PC-9 (cell line): Measurements from ENCODE around the gene METTL26.

ENCODE experiments used
- EZH2 ChIP-seq: fragments of 200-600 bp; sonication (generic); IDR thresholded peaks from 2 replicates; pipeline ENCODE4 v1.8.0; 2017; ENCODE audit warnings: antibody characterized with exemption, low read depth
- TF ChIP-seq, protein P1 (sequence below): fragments of 200-600 bp; sonication (generic); conservative IDR thresholded peaks from 2 replicates; pipeline ENCODE4 v1.6.1; 2017; ENCODE audit warnings: mixed run types, antibody characterized with exemption, mild to moderate bottlenecking, moderate library complexity

GRCh38 chr16:647173-647902 lies 11.2 kb upstream of the METTL26 start:
- TF ChIP-seq, protein P1, sequence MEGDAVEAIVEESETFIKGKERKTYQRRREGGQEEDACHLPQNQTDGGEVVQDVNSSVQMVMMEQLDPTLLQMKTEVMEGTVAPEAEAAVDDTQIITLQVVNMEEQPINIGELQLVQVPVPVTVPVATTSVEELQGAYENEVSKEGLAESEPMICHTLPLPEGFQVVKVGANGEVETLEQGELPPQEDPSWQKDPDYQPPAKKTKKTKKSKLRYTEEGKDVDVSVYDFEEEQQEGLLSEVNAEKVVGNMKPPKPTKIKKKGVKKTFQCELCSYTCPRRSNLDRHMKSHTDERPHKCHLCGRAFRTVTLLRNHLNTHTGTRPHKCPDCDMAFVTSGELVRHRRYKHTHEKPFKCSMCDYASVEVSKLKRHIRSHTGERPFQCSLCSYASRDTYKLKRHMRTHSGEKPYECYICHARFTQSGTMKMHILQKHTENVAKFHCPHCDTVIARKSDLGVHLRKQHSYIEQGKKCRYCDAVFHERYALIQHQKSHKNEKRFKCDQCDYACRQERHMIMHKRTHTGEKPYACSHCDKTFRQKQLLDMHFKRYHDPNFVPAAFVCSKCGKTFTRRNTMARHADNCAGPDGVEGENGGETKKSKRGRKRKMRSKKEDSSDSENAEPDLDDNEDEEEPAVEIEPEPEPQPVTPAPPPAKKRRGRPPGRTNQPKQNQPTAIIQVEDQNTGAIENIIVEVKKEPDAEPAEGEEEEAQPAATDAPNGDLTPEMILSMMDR: no peak
- no peak for TF ChIP-seq EZH2
